ENCODE results near the gene FLNB.

The FLNB gene, protein sequence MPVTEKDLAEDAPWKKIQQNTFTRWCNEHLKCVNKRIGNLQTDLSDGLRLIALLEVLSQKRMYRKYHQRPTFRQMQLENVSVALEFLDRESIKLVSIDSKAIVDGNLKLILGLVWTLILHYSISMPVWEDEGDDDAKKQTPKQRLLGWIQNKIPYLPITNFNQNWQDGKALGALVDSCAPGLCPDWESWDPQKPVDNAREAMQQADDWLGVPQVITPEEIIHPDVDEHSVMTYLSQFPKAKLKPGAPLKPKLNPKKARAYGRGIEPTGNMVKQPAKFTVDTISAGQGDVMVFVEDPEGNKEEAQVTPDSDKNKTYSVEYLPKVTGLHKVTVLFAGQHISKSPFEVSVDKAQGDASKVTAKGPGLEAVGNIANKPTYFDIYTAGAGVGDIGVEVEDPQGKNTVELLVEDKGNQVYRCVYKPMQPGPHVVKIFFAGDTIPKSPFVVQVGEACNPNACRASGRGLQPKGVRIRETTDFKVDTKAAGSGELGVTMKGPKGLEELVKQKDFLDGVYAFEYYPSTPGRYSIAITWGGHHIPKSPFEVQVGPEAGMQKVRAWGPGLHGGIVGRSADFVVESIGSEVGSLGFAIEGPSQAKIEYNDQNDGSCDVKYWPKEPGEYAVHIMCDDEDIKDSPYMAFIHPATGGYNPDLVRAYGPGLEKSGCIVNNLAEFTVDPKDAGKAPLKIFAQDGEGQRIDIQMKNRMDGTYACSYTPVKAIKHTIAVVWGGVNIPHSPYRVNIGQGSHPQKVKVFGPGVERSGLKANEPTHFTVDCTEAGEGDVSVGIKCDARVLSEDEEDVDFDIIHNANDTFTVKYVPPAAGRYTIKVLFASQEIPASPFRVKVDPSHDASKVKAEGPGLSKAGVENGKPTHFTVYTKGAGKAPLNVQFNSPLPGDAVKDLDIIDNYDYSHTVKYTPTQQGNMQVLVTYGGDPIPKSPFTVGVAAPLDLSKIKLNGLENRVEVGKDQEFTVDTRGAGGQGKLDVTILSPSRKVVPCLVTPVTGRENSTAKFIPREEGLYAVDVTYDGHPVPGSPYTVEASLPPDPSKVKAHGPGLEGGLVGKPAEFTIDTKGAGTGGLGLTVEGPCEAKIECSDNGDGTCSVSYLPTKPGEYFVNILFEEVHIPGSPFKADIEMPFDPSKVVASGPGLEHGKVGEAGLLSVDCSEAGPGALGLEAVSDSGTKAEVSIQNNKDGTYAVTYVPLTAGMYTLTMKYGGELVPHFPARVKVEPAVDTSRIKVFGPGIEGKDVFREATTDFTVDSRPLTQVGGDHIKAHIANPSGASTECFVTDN (N-terminal part only)

DNA sequence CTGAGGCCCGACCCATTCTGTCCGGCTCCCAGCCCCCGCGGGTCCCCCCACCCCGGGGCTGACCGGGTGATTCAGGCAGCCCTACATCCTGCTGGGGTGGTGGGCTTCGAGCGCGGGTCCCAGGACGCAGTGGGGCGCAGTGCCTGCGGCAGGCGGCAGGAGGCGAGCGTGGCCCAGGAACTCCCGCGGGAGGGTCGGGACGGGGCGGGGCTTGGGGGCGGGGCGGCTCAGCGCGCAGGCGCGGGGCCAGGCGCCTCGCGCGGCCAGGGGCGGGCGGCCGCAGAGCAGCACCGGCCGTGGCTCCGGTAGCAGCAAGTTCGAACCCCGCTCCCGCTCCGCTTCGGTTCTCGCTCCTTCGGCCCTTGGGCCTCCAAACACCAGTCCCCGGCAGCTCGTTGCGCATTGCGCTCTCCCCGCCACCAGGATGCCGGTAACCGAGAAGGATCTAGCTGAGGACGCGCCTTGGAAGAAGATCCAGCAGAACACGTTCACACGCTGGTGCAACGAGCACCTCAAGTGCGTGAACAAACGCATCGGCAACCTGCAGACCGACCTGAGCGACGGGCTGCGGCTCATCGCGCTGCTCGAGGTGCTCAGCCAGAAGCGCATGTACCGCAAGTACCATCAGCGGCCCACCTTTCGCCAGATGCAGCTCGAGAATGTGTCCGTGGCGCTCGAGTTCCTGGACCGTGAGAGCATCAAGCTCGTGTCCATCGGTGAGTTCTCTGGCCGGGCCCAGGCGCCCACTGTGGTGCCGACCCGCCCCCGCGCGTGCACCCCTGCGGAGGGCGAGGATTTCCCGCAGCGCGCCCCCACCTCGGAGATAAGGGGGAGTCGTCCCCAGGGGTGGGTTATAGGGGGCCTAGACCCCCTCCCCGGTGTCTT is at the start of gene FLNB:
Gene FLNB, plus strand, starts transcription at position 282 of the 885 bp plus-strand sequence. Its CDS starts 143 bp downstream, at position 425.
- peak; percentile 53 for DNase-seq (ENCODE audit: low read depth)

- DNase-seq (ENCODE audit: low read depth), result no peak
Measured at GRCh38 chr3:57958642-57959422, 49.4 kb upstream of the FLNB start.

DNA sequence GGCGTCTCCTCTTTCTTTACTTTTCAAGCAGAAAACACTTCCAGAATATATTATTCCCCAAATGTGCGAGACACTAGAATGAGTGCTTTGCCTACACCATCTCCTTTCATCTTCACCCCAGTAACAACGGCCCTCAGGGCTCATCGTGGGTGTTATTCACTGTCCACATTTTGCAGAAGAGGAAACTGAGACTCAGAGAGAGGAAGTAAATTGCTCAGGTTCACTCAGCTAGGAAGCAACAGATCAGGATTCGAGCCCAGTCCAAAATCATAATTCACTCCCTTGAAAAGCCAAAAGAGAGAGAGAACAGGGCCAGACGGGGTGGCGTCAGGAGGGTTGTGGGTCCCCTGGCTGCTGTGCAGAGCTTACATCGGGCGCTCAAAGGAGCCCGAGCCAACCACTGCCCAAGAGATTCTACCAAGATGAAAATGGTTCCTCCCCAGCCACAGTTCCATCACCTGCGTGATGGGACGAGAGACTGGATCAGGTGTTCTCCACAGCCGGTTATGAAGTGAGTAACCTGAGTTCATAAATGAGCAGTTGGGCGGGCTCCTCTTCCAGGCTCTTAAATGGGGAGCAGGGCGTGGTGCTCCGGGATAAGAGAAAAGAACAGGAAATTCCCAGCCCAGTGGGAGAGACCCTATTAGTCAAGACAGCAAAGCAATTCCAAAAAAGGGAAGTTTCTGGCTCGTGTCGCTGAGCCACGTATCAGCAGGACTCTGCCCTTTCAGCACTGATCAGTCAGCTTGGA is 48.6 kb upstream of the FLNB start:
- no peak for DNase-seq (ENCODE audit: low read depth)

GRCh38 chr3:57960174-57960505 is 48.1 kb upstream of the FLNB start:
- no peak for DNase-seq (ENCODE audit: low read depth)

- no peak for DNase-seq (ENCODE audit: low read depth)
Measured at GRCh38 chr3:57961177-57961827, 46.9 kb upstream of the FLNB start.

- no peak for DNase-seq (ENCODE audit: low read depth)
Measured at GRCh38 chr3:57961828-57962447, 46.3 kb upstream of the FLNB start.

- DNase-seq (ENCODE audit: low read depth), result no peak
Measured at GRCh38 chr3:57962448-57962834, 45.8 kb upstream of the FLNB start.

GRCh38 chr3:57963811-57964346 is 44.3 kb upstream of the FLNB start:
- DNase-seq (ENCODE audit: low read depth), result no peak

DNA sequence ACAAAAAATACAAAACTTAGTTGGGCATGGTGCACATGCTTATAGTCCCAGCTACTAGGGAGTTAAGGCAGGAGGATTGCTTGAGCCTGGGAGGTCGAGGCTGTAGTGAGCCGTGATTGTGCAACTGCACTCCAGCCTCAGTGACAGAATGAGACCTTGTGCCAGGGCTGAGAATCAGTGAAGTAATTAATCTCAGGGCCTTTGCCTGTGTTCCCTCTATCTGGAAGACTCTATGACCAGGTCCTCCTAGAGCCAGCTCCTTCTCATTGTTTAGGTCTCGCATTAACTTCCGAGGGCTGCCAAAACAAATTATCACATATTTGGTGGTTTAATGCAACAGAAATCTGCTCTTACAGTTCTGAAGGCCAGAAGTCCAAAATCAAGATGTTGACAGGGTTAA is 41.4 kb upstream of the FLNB start:
- no peak for DNase-seq (ENCODE audit: low read depth)

DNA sequence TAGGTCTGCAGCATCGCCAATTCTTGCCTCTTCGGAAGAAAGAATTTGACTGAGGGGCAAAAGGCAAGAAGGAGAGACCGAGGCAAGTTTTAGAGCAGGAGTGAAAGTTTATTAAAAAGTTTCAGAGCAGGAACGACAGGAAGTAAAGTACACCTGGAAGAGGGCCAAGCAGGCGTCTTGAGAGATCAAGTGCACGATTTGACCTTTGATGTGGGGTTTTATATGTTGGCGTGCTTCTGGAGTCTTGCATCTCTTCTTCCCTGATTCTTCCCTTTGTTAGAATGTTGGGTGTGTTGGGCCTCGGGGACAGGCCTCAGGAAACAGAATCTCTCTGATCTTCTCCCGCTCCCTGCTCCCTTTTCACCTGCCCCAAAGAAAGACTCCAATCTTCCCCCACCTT is 40.6 kb upstream of the FLNB start:
- DNase-seq (ENCODE audit: low read depth), result no peak

DNA sequence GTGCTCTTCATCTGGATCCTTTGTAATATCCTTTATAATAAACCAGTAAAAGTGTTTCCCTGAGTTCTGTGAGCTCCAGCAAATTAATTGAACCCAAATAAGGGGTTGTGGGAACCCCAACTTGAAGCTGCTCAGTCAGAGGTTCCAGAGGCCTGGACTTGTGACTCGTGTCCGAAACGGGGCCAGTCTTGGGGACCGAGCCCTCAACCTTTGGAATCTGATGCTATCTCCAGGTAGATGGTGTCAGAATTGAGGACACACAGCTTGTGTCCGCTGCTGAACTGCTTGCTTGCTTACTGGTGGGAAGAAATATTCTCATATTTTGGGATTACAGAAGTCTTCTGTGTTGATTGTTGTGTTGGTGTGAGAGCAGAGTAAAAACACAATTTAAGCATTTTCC is 39.7 kb upstream of the FLNB start:
- no peak for DNase-seq (ENCODE audit: low read depth)

- no peak for DNase-seq (ENCODE audit: low read depth)
Measured at GRCh38 chr3:57971975-57972374, 36.2 kb upstream of the FLNB start.

DNA sequence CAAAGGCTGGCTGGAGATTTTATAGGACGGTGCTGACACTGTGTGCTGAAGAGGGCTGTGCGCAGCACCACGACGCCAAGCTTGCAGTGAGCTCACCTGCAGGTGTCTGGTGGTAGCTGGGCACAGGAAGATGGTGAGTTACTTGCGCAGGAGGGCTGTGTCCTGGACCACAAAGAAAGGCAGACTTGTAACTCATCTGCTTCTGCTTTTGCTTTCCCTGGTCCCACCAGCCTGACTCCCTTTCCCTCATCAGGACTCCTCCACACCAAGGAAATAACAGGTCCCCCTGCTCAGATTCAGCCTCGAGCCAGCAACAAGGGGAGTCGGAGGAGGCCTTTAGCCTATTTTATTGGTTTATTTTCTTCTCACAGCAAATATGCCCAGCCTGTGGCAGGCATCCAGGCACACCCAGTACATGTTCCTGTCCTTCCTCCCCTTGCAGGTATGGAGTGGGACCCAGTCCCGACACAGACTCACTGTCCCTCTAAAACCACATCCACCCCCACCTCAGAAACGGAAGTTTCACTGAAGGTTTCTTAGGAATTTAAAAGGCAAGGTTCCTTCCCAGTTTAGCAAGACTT is 35.6 kb upstream of the FLNB start:
- DNase-seq (ENCODE audit: low read depth), result no peak

- DNase-seq (ENCODE audit: low read depth), result no peak
Measured at GRCh38 chr3:57973715-57974477, 34.3 kb upstream of the FLNB start.

DNA sequence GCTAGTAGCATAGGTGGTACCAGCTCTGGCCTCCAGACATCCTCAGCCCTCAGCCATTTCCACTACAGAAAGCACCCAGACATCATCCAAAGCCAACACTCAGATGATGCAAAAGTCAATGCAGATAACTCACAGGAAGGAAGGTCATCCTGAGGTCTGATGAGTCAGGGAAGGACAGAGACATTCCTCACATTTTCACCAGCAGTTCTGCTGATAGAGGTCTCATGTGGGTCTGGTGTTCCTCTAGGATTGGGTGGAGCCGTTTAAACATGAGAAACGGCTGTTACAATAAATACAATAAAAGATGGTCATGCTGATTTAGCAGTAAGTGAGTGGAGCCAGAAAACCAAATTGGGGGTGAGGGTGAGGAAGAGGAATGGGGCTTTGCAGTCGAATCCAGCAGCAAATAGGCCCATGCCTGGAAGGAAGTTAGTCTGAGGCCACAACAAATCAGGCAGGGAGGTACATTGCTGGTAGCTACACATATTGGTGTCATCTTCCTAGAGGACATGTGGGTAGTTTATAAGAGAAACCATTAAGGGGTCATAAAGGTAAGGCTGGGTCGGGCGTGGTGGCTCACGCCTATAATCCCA is 33.3 kb upstream of the FLNB start:
- no peak for DNase-seq (ENCODE audit: low read depth)

GRCh38 chr3:57977818-57978235 is 30.4 kb upstream of the FLNB start:
- no peak for DNase-seq (ENCODE audit: low read depth)

DNA sequence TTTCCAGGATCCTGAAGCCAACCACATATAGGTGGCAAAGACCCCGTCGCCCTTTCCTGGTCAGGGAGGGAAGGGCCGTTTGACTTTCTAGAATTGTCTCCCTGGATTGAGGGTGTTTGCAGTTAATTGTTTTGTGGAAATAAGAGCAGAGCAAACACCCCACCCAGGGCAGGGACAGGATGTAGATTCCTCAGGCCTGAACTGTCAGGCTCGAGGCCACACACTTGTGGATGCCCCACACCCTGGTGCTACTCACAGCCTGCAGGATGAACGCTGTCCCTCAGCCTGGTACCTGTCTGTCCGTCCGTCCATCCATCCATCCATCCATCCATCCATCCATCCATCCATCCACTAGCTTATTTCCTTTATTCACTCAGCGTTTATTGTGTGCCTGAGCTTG is 29.9 kb upstream of the FLNB start:
- no peak for DNase-seq (ENCODE audit: low read depth)
